OCI-LY7 (cell line): ENCODE data around the gene ARFGAP1. TPM values are rescaled to one million over a fixed set of nuclear protein-coding genes. Genes with fewer than 3 reads are reported as not detected.

Experiments used
- BruUV-seq: library from RNA; stranded (reverse); fragments of 400-500 nt; replicated peaks from 2 replicates; lab custom pipeline; 2021; lab: Mats Ljungman, UMichigan
- CTCF ChIA-PET: fragments of 300-600 bp; sonication (Branson Sonifier 250); formaldehyde crosslinking; loops from one replicate; lab custom pipeline; 2022; ENCODE audit warnings: antibody characterized with exemption; ENCODE audit not compliant: unreplicated experiment; lab: Charles Lee
- POLR2A ChIA-PET: fragments of 300-600 bp; sonication (Branson Sonifier 250); formaldehyde crosslinking; loops from one replicate; lab custom pipeline; 2022; ENCODE audit warnings: antibody characterized with exemption; lab: Charles Lee
- DNase-seq: peaks from one replicate; pipeline ENCODE4 v3.0.0-alpha.2; 2015; ENCODE audit warnings: low spot score
- H2AFZ ChIP-seq: fragments of 200-600 bp; sonication (generic), shearing (Covaris generic); 2 replicates; pipeline ENCODE4 v1.6.1; 2014; ENCODE audit warnings: mild to moderate bottlenecking, antibody characterized with exemption, low read length, moderate library complexity
- H3K27ac ChIP-seq: fragments of 200-600 bp; sonication (generic); 2 replicates; pipeline ENCODE4 v1.5.1; 2014; ENCODE audit warnings: mixed run types, low read depth, mild to moderate bottlenecking, moderate library complexity, low read length, inconsistent platforms; ENCODE audit not compliant: poor library complexity, severe bottlenecking
- H3K36me3 ChIP-seq: fragments of 200-600 bp; sonication (generic); 2 replicates; pipeline ENCODE4 v1.6.1; 2014; ENCODE audit warnings: mild to moderate bottlenecking, antibody characterized with exemption, low read length, moderate library complexity, mixed read lengths; ENCODE audit not compliant: insufficient read depth
- H3K4me1 ChIP-seq: fragments of 200-600 bp; sonication (generic); 2 replicates; pipeline ENCODE4 v1.5.1; 2014; ENCODE audit warnings: mild to moderate bottlenecking, low read length; ENCODE audit not compliant: insufficient read depth, poor library complexity, severe bottlenecking
- H3K4me2 ChIP-seq: fragments of 200-600 bp; sonication (generic); 2 replicates; pipeline ENCODE4 v1.6.1; 2014; ENCODE audit warnings: mild to moderate bottlenecking, low read length
- H3K4me3 ChIP-seq: fragments of 200-600 bp; sonication (generic); 2 replicates; pipeline ENCODE4 v1.5.1; 2014; ENCODE audit warnings: mild to moderate bottlenecking, low read depth, low read length; ENCODE audit not compliant: poor library complexity, severe bottlenecking
- H3K79me2 ChIP-seq: fragments of 200-600 bp; sonication (generic); 2 replicates; pipeline ENCODE4 v1.6.1; 2016; ENCODE audit warnings: low read depth, mild to moderate bottlenecking, low read length, moderate library complexity, mixed read lengths; ENCODE audit not compliant: insufficient read depth
- H3K9me2 ChIP-seq: fragments of 200-600 bp; sonication (generic); 2 replicates; pipeline ENCODE4 v1.6.1; 2016; ENCODE audit warnings: mild to moderate bottlenecking, low read length, mixed read lengths; ENCODE audit not compliant: insufficient read depth
- H3K9me3 ChIP-seq: fragments of 200-600 bp; sonication (generic); 2 replicates; pipeline ENCODE4 v1.6.1; 2014; ENCODE audit warnings: mild to moderate bottlenecking, mixed run types, low read length, mixed read lengths
- H4K20me1 ChIP-seq: fragments of 200-600 bp; sonication (generic); 2 replicates; pipeline ENCODE4 v1.6.1; 2014; ENCODE audit warnings: mild to moderate bottlenecking, antibody characterized with exemption, low read length, moderate library complexity, mixed read lengths; ENCODE audit not compliant: insufficient read depth
- EZH2phosphoT487 ChIP-seq: fragments of 200-600 bp; sonication (generic); IDR thresholded peaks from 2 replicates; pipeline ENCODE4 v1.6.1; 2018; ENCODE audit warnings: low read depth, borderline replicate concordance, mild to moderate bottlenecking, mixed run types, antibody characterized with exemption, low read length, moderate library complexity, mixed read lengths
- intact Hi-C: fragments of 100-400 bp; cut with micrococcal nuclease; formaldehyde crosslinking; loops from one replicate; pipeline ENCODE4 v1.10.0; 2022; ENCODE audit not compliant: unreplicated experiment
- total RNA-seq, 2 experiments: library from RNA; depleted of rRNA in 1 of 2; stranded (reverse); fragments of >200 nt in 1 of 2; shearing (Covaris generic) in 1 of 2; gene quantifications; 2 replicates each; pipeline ENCODE4 v1.2.3, GENCODE V29; 2014 to 2022
- TF ChIP-seq, protein P1 (sequence below): fragments of 200-600 bp; sonication (generic); conservative IDR thresholded peaks from 2 replicates; pipeline ENCODE4 v1.5.1; 2014; ENCODE audit warnings: mild to moderate bottlenecking, antibody characterized with exemption, low read length, moderate library complexity, mixed read lengths

Gene ARFGAP1
- total RNA-seq, 2 experiments from 2014 or later = 57.9 to 105 TPM

GRCh38 chr20:63264519-63264918, 8.1 kb upstream of the ARFGAP1 start:
- no peaks in the 10 kb centered on the region for H4K20me1 ChIP-seq
- no peak overlapping the region for H3K27ac ChIP-seq
- no peak overlapping the region for H3K4me3 ChIP-seq
- BruUV-seq = no TSS peak
- H3K4me2 ChIP-seq = no peak overlapping the region
- no peak for TF ChIP-seq EZH2phosphoT487
- TF ChIP-seq, protein P1, sequence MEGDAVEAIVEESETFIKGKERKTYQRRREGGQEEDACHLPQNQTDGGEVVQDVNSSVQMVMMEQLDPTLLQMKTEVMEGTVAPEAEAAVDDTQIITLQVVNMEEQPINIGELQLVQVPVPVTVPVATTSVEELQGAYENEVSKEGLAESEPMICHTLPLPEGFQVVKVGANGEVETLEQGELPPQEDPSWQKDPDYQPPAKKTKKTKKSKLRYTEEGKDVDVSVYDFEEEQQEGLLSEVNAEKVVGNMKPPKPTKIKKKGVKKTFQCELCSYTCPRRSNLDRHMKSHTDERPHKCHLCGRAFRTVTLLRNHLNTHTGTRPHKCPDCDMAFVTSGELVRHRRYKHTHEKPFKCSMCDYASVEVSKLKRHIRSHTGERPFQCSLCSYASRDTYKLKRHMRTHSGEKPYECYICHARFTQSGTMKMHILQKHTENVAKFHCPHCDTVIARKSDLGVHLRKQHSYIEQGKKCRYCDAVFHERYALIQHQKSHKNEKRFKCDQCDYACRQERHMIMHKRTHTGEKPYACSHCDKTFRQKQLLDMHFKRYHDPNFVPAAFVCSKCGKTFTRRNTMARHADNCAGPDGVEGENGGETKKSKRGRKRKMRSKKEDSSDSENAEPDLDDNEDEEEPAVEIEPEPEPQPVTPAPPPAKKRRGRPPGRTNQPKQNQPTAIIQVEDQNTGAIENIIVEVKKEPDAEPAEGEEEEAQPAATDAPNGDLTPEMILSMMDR = no peak
- H3K9me3 ChIP-seq = no peaks in the 10 kb centered on the region
- no peaks in the 10 kb centered on the region for H3K36me3 ChIP-seq
- H2AFZ ChIP-seq = no peak overlapping the region
- H3K79me2 ChIP-seq = no peaks in the 10 kb centered on the region
- DNase-seq = no peak
- intact Hi-C loops = no loop called here
- H3K9me2 ChIP-seq = no peaks in the 10 kb centered on the region
- POLR2A ChIA-PET = no interaction called here
- H3K4me1 ChIP-seq = no peaks in the 10 kb centered on the region
- CTCF ChIA-PET = no interaction called here

GRCh38 chr20:63265891-63266515, 6.6 kb upstream of the ARFGAP1 start:
- Histone ChIP-seq H3K4me1 (no peaks in the 10 kb centered on the region), H3K79me2 (no peaks in the 10 kb centered on the region), H4K20me1 (no peaks in the 10 kb centered on the region), H3K9me2 (no peaks in the 10 kb centered on the region), H3K36me3 (no peaks in the 10 kb centered on the region), H3K9me3 (no peaks in the 10 kb centered on the region), H3K4me2 (no peak overlapping the region), H3K27ac (no peak overlapping the region), H3K4me3 (no peak overlapping the region), H2AFZ (no peak overlapping the region)
- ChIA-PET POLR2A (no interaction called here), CTCF (interaction anchor here (0.6 kb wide), 1 partner anchor 14 kb away, joined by 4 read pairs; no protein-coding TSS in a partner anchor)
- no peak for DNase-seq
- TF ChIP-seq EZH2phosphoT487 = no peak
- TF ChIP-seq, protein P1 = no peak
- no TSS peak for BruUV-seq
- intact Hi-C loops = no loop called here

DNA sequence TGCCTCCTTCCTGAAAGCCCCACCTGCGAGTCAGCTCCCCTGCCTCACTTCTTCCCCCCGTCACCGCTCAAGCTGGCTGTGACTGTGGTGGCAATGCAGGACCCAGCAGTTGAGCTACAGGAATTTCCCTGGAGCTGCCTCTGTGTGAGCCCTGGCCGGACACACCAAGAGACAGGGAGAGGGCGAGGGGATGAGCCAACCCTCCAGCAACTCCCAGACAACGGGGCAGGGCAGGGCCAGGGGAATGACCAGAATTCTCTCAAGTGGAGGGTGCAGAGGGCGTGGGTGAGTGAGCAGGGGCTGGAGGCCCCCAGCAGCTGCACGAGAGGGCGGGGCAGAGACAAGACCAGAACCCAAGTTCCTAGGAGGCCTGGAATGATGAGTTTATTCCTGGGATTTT, 4.9 kb upstream of the ARFGAP1 start:
- intact Hi-C loops = no loop called here
- TF ChIP-seq EZH2phosphoT487 = no peak
- TF ChIP-seq, protein P1 = no peak
- BruUV-seq = no TSS peak
- H3K4me1 ChIP-seq = peaks cover 5% of the 10 kb centered on the region
- no peak overlapping the region for H2AFZ ChIP-seq
- H4K20me1 ChIP-seq = no peaks in the 10 kb centered on the region
- H3K27ac ChIP-seq = no peak overlapping the region
- H3K4me2 ChIP-seq = no peak overlapping the region
- no peaks in the 10 kb centered on the region for H3K79me2 ChIP-seq
- no peak for DNase-seq
- no peaks in the 10 kb centered on the region for H3K36me3 ChIP-seq
- ChIA-PET CTCF (no interaction called here), POLR2A (no interaction called here)
- no peaks in the 10 kb centered on the region for H3K9me2 ChIP-seq
- no peaks in the 10 kb centered on the region for H3K9me3 ChIP-seq
- no peak overlapping the region for H3K4me3 ChIP-seq
